HG03521 (cell line): ENCODE data around the gene GNAT2.
"Not testable (repeated sequence)": the region's sequence is repeated elsewhere in the genome, so short reads cannot be mapped to it uniquely, and the experiment has no call there.

Experiments
- ATAC-seq: cut with Tn5 transposase; IDR thresholded peaks from one replicate; pipeline ENCODE4 v1.9.1; 2021; ENCODE audit warnings: mild to moderate bottlenecking, moderate library complexity; ENCODE audit not compliant: unreplicated experiment

GNAT2 gene

GRCh38 chr1:109619576-109620400, at the start of gene GNAT2, which contains the start of gene AMPD2:
Gene GNAT2, minus strand, starts transcription at chr1:109619616. Its CDS starts 6,746 bp downstream, at chr1:109612870.
Gene AMPD2, plus strand, starts transcription at chr1:109619837. Its CDS starts 1,339 bp downstream, at chr1:109621176.
- ATAC-seq, result peak; percentile 58

- ATAC-seq, result no peak
Observed at GRCh38 chr1:109668123-109668775, 48.8 kb upstream of the GNAT2 start.

- ATAC-seq, result no peak
Observed at GRCh38 chr1:109667452-109668122, 48.2 kb upstream of the GNAT2 start, which contains the start of gene GSTM2. Gene GSTM2, plus strand, starts transcription at chr1:109668057. Its CDS starts 59 bp downstream, at chr1:109668116.

DNA sequence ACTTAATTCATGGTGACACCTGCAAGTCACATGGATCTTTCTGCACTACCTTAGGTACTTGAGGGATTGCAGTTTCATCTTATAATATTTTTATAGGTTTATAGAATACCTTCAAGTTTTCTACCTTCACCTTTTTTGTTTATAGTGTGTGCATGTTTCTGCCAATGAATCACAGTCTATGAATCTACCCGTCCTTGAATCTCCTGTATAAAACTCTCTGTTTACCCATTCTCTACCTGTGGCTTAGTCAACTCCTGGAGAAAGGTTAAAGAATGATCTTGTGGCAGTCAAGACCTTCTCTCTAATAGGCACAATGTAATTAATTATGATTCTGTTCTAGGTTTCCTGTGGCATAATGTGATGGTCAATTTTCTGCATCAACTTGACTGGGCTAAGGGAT, 45.3 kb upstream of the GNAT2 start:
- no peak for ATAC-seq

- ATAC-seq, result no peak
Observed at GRCh38 chr1:109661391-109661790, 42.0 kb upstream of the GNAT2 start.

- not testable (repeated sequence) for ATAC-seq
Observed at GRCh38 chr1:109660691-109661026, 41.2 kb upstream of the GNAT2 start.

DNA sequence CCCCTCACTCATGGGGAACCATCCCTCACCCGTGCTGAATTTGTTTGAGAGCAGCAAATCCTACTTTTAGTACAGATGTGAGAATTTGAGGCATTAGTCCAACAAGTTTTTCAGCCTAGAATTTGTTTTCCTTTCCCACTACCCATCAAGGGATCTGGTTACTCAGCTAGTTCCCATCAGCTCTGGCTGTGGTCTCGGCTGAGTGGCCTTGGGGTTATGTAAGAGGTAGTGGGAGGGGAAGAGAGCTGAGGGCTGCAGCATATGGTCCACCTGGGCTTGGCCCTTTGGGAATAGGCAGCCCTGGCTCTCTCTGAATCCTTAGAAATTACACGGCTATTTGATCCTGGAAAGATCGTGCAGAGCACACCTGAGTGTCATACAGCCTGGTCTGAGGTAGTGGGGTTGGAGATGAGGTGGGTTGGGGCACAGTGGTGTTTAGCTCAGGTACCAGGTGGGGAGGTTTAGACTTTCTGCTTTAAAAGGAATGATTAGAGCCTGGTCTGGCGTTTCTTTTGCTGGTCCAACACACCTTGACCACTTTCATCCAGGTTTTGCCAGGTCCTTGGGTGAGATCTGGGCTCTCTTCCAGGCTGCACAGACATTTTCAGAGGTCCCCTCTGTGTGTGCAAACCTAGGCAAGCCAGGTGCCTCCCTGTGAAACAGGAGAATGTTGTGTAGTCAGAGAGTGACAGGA, 40.7 kb upstream of the GNAT2 start:
- ATAC-seq, result no peak

GRCh38 chr1:109659145-109659544, 39.7 kb upstream of the GNAT2 start:
- ATAC-seq, result no peak

DNA sequence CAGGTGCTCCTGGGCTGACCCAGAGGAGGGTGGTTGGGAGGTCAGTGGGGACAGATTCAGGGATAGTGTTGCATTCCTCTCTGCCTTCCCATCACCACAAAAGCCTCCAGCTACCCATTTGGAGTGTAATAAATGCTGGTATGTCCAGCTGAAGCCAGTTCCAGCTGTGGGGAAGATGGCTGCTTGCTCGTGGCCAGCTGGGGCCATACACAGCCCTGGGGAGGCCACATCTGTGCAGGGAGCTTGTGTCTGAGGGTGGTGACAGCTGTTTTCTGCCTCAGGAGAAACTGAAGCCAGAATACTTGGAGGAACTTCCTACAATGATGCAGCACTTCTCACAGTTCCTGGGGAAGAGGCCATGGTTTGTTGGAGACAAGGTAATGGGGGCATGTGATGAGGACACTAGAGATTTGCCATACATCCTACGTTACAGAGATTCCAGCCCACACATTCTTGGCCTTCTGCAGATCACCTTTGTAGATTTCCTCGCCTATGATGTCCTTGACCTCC, 39.2 kb upstream of the GNAT2 start:
- ATAC-seq, result no peak

GRCh38 chr1:109657970-109658369, 38.6 kb upstream of the GNAT2 start:
- no peak for ATAC-seq

GRCh38 chr1:109657395-109657794, 38.0 kb upstream of the GNAT2 start:
- ATAC-seq, result no peak

DNA sequence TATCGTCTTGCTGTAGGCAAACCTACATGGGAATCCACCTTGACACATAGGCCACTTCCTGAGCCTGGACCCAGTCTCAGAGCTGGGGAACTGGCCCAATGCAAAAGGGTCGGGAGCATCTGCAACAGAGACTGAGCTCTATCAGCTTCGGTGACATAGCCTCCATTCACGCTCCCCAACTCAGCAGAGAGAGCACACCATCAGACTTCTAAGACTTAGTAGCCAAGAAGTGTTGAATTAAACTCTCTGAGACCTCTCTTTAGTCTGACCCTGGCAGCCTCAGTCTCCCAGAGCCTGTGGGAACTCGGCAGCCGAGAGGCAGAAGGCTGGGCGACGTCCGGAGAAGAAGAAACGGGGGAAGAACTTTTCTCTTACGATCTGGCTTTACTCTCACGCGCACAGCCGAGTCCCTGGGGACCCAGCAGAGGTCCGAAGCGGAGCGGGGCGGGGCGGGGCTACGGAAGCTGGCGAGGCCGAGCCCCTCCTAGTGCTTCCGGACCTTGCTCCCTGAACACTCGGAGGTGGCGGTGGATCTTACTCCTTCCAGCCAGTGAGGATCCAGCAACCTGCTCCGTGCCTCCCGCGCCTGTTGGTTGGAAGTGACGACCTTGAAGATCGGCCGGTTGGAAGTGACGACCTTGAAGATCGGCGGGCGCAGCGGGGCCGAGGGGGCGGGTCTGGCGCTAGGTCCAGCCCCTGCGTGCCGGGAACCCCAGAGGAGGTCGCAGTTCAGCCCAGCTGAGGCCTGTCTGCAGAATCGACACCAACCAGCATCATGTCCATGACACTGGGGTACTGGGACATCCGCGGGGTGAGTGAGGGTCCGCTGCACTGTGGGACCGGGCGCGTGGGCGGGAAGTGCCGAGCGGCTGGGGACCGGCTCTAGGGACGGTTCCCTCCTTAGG, 36.5 kb upstream of the GNAT2 start, which contains the start of gene GSTM4:
Gene GSTM4 (plus strand): TSS at position 485 of the 905 bp plus-strand sequence. CDS start 291 bp downstream, at position 776.
- ATAC-seq, result peak; percentile 86

GRCh38 chr1:109654519-109654918, 35.1 kb upstream of the GNAT2 start:
- no peak for ATAC-seq

- ATAC-seq, result no peak
Observed at GRCh38 chr1:109653306-109653705, 33.9 kb upstream of the GNAT2 start.

GRCh38 chr1:109652402-109652801, 33.0 kb upstream of the GNAT2 start:
- no peak for ATAC-seq

- no peak for ATAC-seq
Observed at GRCh38 chr1:109650609-109651008, 31.2 kb upstream of the GNAT2 start.

DNA sequence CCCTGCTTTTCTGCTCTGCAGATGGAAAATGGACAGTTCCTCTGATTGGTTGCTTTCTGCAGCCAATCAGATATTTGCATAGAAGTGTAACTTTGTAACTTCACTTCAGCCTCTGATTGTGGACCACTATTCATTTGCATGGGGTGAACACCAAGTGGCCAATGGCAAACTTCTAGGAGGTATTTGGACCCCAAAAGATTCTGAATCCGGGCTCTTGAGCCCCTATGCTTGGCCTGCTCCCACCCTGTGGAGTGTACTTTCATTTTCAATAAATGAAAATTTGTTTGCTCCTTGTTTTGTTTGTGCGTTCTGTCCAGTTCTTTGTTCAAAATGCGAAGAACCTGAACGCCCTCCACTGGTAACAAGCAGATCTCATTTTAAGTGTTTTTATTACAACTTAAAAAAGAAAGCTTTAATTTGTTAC, 30.1 kb upstream of the GNAT2 start:
- no peak for ATAC-seq

DNA sequence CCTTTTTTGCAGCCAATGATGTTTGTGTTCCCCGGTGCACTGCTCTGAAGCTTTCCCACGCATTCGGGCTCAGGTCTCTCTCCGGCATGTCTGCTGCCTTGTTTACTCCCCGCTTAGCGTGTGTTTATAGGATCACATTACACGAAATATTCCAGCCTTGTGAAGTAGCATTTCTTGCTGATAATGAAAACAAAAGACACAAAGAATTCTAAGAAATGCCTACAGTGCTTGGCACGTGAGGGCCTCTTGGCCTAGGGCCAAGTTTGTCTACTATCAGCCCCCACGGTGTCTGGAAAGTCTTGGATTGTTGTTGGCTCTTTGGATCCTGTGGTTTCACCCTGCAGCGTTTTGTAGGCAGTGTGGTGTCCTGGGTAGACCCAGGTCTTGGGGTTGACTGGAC, 25.3 kb upstream of the GNAT2 start:
- ATAC-seq, result no peak

GRCh38 chr1:109643385-109644230, 24.2 kb upstream of the GNAT2 start:
- ATAC-seq, result peak; percentile 83
